HG02798 (cell line): Measurements from ENCODE around the gene TMEM245.
"Not testable (repeated sequence)": the region's sequence is repeated elsewhere in the genome, so short reads cannot be mapped to it uniquely, and the experiment has no call there.

Source experiments
- ATAC-seq: cut with Tn5 transposase; IDR thresholded peaks from one replicate; pipeline ENCODE4 v1.9.1; 2021; ENCODE audit warnings: mild to moderate bottlenecking; ENCODE audit not compliant: unreplicated experiment, poor library complexity

Gene TMEM245

GRCh38 chr9:109072821-109073435 lies 46.8 kb downstream of the TMEM245 start:
- ATAC-seq = no peak

GRCh38 chr9:109072133-109072692 lies 47.5 kb downstream of the TMEM245 start:
- no peak for ATAC-seq

GRCh38 chr9:109068764-109069163 lies 51.0 kb downstream of the TMEM245 start:
- no peak for ATAC-seq

GRCh38 chr9:109064963-109065702 lies 54.6 kb downstream of the TMEM245 start:
- ATAC-seq = no peak

- ATAC-seq = no peak
Observed at GRCh38 chr9:109063760-109064159, 56.0 kb downstream of the TMEM245 start.

GRCh38 chr9:109062543-109062942 lies 57.2 kb downstream of the TMEM245 start:
- ATAC-seq = no peak

GRCh38 chr9:109060191-109060590 lies 59.6 kb downstream of the TMEM245 start:
- ATAC-seq = no peak

GRCh38 chr9:109053121-109053520 lies 66.6 kb downstream of the TMEM245 start:
- ATAC-seq = not testable (repeated sequence)

- no peak for ATAC-seq
Observed at GRCh38 chr9:109052416-109052815, 67.3 kb downstream of the TMEM245 start.

- no peak for ATAC-seq
Observed at GRCh38 chr9:109051733-109052132, 68.0 kb downstream of the TMEM245 start.

GRCh38 chr9:109050444-109050843 lies 69.3 kb downstream of the TMEM245 start:
- no peak for ATAC-seq

GRCh38 chr9:109048822-109049221 lies 70.9 kb downstream of the TMEM245 start:
- no peak for ATAC-seq

GRCh38 chr9:109047259-109047658 lies 72.5 kb downstream of the TMEM245 start:
- no peak for ATAC-seq

- no peak for ATAC-seq
Observed at GRCh38 chr9:109046346-109046745, 73.4 kb downstream of the TMEM245 start.

- no peak for ATAC-seq
Observed at GRCh38 chr9:109043578-109043977, 76.2 kb downstream of the TMEM245 start.

- no peak for ATAC-seq
Observed at GRCh38 chr9:109040571-109040970, 79.2 kb downstream of the TMEM245 start.

- ATAC-seq = no peak
Observed at GRCh38 chr9:109039539-109039938, 80.2 kb downstream of the TMEM245 start.

- no peak for ATAC-seq
Observed at GRCh38 chr9:109037946-109038715, 81.6 kb downstream of the TMEM245 start.

GRCh38 chr9:109036744-109037680 lies 82.7 kb downstream of the TMEM245 start:
- no peak for ATAC-seq
